Ecto neural progenitor cell (in vitro differentiated cells): Measurements from ENCODE around the gene TJP3.

ENCODE experiments used
- DNase-seq: peaks from one replicate; pipeline ENCODE4 v3.0.0-alpha.2; 2018; ENCODE audit warnings: low spot score

TJP3 gene

DNA sequence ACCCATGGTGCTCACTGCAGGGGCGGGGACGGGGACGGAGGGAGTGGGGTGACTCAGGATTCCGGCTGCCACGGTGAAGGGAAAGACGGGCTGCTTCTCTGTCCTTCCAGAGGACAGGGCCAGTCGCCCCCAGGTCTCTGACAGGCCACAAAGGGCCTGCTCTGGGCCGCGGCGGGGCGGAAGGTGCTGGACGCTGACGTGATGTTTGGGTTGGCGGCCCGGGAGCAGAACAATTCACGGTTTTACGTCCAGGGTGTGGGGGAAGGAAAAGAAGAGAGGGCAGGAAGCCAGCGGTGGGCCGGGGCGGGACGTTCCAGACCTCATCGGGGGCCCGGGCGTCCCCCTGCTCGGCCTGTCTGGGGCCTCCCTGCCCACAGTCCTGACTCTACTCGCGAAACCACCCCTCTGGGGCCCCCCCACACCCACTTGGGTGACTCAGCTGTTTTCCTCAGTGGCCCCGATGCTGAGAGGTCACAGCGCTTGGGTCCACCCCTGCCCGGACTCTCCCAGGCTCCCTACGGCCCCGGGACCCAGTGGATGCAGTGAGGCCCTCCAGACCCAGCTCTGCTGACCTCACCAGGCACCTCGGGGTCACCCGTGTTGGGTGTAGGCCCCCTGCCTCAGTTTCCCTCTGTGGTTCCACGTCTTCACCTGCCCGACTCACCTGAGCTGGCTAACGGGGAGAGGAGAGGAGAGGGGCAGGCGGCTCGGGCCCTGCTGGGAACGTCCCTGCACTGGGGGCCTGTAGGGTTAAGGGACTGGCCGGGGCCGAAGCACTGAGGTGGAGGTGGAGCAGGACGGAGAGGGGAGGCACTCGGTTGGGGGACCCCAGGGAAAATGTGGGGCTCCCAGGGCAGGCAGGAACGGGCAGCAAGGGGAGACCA, 37.1 kb upstream of the TJP3 start:
- DNase-seq: no peak

DNA sequence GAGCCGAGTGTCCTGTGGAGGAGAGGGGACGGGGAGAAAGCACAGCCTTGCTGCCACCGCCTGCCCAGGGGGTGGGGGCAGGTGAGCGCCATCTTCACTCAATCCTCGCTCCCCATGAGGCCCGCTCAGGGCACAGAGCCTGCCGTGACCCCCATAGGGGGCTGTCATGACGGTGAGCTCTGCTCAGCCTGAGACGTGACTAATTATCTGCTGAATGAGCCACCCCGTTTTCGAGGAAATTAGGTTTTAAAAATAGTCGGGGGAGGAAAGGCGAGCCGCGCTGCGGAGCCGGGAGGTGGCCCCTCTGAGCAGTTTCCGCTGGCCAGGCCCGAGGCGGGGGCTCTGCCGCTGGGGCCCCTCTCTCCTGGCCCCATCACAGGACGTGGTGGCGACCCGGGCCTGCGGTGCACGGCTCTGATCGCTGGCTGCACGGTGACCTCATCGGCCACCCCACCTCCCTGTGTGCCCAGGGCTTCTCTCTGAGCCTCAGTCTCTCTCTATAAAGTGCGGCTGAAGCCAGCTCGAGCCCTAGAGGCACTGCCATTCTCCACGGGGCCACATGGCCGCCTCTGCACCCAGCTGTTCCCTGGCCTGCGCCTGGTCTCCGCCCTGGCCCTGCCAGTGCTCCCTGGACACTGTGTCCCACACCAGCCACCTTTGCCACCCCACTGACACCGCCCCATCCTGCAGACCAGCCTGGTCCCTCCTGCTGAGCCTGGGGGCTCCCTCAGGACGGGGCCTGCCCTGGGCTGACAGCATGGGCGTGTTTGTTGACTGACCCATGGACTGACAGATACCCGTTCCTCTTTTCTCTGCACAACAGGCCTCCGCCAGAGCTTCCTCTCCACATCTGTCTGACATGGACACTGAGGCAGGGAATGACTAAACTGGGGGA, 36.3 kb upstream of the TJP3 start:
- no peak for DNase-seq

DNA sequence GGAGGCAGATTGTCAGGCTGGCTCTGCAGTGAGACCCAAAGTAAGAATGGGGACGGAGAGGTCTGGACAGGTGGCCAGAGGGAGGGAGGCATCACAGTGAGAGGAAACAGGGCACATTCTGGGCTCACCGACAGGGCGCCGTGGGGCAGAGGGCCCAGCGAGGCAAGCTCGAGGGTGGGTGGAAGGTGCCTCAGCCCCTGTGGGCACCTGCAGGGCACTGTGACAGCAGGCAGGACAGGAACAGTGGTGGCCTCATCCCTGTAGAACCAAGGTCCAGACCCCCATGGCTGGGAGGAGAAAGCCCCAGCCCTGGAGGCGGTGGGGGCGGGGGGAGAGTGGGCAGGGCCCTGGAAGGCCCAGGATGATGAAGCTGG, 35.6 kb upstream of the TJP3 start:
- DNase-seq: no peak

DNA sequence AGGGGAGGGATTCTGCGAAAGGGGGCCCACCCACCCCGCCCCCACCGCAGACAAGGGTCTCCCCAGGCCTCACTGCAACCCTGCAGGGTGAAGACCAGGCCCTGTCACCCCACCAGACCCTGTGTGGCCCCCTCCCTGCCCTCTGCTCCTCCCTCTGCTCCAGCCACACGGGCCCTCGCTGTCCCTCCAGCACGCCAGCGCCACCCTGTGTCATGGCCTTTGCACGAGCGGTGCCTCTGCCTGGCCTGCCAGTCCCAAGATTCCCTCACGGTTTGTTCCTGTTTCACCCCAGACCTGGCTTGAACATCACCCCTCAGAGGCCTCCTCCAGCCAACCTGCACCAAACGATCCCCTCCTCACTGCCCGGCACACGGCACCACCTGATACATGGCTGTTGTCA, 35.2 kb upstream of the TJP3 start:
- no peak for DNase-seq

DNA sequence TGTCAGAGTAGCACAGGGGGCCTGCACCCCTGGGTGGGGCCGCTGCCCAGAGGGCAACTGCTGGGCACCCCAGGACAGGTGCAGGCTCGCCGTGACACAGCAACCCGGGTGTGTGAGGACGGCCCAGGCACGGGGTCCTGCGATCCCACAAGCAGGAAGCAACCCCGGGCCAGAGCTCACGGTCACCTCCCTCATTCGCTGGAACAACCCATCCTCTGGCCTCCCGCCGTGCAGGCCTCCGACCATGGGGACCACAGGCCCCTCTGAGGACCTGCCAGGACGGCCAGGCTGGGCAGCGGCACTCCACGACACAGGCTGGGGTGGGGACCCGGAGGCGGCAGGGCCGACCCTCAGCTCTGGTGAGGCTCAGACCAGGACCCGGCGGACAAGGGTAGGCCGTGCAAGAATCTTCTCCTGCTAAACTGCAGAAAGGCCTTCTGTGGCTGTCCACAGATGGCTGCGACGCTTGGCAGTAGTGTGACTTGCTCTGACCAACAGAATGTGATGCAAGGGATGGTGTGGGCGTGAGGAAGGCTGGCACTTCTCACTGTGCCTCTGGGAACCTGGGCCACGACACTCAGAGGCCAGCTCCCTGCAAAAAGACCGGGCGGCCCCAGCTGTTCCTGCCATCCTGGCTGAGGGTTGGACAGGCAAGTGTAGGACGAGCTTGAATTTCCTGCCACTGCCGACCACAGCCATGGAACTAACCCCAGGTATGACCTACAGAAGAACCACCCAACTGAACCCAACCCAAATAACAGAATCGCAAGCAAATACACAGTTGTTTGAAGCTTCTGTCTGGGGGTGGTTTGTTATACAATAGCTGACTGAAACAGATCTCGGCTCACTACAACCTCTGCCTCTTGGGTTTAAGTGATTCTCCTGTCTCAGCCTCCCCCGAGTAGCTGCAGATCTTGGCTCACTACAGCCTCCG, 34.4 kb upstream of the TJP3 start:
- DNase-seq: no peak

DNA sequence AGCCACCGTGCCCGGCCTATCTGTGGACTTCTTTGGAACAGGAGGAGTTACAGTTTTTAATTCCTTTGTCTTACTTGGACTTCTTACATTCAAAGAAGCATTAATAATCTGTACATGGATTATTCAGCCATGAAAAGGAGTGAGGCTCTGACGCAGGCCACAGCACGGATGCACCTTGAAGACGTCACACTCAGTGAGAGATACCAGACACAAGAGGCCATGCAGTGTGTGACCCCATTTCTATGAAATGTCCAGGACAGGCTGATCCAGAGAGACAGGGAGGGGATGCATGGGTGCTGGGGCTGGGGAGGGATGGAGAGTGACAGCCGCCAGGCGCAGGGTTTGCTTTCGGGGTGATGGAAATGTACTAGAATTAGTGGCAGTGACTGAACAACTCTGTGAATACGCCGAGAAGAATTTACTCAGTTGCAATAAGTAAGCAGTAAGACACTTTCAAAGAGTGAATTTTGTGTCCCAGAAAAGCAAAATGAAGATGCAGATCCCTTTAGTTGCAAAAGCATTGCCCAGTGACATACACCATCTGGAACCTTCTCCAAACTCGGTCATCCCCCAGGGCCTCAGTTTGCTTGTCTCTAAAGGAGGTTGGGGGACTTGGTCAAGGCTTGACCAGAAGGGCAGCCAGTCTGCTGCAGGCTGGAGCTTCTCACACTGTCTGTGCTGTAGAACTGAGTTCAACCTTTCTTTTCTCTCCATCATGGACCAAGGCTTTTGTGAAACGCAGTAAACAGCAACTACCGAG, 33.2 kb upstream of the TJP3 start:
- DNase-seq: no peak

DNA sequence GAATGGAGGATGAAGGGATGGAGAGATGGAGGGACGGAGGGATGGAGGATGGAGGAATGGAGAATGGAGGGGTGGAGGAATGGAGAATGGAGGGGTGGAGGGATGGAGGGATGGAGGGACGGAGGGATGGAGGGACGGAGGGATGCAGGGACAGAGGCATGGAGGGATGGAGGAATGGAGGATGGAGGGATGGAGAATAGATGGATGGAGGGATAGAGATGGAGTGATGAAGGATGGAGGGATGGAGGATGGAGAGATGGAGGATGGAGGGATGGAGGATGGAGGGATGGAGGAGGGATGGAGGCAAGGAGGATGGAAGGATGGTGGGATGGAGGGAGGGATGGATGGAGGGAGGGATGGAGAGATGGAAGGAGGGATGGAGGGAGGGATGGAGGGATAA, 30.0 kb upstream of the TJP3 start:
- no peak for DNase-seq

DNA sequence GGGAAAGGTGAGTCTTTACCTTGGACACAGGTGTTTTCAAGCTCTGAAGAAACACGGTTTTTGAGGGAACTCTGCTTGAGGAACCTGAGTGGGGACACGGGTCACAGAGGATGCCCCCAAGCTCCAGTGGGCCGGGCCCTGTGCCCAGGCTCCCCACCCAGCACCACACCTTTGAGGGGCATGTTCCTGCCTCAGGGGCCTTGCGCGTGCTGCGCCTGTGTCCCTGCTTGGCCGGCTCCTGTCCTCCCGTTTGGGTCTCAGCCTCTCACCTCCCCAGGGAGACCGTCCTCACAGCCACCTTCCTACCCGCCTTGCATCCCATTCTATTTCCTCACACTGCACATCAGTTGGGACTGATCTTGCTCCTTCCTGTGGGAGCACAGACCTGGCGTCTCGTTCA, 29.0 kb upstream of the TJP3 start:
- no peak for DNase-seq

DNA sequence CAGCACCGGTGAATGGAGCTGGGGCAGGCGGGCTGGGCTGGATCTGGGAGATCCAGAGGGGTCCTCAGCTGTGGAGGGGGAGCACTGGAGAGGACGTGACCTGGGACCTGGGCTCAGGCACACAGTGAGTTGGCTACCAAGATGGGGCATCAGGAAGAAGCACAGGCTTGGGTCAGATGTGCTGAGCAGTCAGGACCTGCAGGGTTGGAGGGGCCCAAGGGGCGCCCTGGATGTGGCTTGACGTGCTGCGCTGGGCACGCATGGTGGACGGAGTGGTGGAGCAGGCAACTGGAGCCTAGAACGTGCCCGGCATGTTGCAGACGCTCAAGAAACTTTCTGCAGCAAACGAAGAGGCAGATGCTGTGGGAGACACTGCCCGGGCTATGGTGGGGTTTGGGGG, 28.6 kb upstream of the TJP3 start:
- DNase-seq: no peak

DNA sequence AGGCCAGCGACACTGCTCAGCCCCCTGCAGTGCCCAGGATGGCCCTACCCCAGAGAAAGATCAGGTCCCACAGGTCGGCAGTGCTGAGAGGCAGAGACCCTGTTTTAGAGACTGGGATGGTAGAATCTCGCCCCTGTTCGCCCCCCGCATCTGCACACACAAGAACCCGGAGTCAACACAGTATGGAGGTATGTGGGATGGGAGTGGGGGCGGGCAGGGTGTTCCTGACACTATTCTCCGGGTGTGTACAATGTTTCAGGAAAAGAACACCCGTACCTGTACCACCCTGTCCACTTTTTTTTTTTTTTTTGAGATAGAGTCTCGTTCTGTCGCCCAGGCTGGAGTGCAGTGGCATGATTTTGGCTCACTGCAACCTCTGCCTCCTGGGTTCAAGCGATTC, 27.2 kb upstream of the TJP3 start:
- no peak for DNase-seq

DNA sequence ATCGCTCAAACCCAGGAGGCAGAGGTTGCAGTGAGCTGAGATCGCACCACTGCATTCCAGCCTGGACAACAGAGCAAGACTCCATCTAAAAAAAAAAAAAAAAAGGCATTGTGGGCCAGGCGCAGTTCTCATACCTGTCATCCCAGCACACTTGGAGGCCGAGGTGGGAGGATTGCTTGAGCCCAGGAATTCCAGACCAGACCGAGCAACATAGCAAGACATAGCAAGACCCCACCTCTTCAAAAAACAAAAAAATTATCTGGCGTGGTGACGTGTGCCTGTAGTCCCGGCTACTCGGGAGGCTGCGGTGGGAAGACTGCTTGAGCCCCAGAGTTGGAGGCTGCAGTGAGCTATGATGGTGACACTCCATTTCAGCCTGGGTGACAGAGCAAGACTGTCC, 25.9 kb upstream of the TJP3 start:
- DNase-seq: no peak

DNA sequence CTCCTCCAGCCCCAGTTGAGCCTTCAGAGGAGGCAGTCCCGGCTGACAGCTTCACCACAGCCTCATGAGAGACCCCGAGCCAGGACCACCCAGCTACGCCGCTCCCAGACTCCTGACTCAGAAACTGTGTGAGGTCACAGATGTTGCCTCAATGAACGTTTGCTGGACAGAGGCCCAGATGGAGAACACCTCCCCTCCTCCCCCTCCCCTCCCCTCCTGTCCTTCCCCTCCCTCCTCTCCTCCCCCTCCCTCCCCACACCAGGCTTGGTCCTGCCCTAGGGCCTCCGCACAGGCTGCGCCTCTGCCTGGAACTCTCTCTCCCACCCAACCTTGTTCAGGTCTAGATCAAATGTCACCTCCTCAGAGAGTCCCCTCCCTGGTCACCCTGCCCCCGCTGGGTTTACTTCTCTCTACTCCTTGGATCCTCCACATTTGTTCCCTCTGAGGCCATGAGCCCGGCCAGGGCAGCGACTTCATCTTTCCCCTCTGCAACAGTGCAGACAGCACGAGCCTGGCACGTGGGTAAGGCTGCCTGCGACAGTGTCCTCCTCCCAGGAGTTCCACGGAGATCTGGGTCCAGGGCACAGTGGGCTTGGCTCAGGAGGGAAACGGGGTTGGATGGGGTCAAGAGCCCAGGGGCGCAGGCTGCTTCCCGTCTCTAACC, 25.3 kb upstream of the TJP3 start:
- no peak for DNase-seq

DNA sequence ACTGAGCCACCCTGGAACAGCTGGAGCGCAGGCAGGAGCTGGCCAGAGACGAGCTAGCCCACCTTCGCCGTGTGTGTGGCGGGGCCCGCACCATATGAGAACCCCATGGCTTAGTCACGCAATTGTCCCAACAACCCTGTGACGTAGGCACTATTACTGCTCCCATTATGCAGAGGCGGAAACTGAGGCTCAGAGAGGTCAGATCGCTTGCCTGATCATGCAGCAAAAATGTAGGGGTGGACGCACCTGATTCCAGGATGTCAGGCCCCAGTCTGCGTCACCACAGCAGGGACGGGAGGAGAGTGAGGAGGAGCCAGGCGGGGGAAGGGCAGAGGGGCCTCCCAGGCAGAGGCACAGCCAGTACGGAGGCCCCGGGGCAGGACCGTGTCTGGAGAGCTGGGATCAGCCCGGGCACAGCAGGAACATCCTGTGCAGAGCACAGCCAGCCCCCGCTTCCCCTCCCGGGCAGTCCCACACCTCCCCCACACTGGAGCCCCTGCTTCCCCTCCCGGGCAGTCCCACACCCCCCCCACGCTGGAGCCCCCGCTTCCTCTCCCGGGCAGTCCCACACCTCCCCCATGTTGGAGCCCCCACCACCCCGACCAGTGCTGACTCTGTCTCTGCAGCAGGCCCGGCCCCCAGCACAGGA, 24.7 kb upstream of the TJP3 start:
- DNase-seq: no peak

DNA sequence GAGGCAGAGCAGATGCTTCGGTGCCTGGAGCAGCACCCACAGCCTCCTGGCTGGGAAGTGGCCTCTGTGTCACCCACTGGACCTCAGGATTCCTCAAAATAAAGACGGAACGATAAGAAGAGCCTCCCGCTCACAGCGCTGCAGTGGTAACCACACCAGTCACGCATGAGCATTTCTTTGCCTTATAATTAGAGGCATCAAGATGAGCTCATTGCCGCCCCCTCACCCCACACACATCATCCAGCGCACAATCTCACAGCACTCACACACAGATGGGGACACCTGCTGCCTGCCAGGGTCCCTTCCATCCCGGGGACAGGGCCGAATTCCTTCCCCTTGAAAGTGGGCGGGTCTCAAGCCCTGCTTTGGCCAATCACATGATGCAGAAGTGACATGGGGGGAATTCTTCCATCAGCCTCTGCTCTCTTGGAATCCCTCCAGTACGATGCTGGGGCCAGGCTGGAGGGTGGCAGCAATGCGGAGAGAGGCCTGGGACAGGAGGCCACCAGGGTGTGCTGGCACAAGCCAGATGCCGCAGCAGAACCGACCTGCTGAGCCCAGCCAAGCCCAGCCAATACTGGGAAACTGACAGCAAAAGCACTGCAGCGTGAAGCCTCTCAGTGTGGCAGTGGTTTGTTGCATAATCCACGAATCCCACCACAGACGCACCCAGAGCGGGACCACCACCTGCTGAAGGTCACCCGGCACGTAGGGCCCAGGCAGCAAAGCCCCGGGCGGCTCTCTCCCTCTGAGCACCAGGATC, 23.9 kb upstream of the TJP3 start:
- DNase-seq: no peak

DNA sequence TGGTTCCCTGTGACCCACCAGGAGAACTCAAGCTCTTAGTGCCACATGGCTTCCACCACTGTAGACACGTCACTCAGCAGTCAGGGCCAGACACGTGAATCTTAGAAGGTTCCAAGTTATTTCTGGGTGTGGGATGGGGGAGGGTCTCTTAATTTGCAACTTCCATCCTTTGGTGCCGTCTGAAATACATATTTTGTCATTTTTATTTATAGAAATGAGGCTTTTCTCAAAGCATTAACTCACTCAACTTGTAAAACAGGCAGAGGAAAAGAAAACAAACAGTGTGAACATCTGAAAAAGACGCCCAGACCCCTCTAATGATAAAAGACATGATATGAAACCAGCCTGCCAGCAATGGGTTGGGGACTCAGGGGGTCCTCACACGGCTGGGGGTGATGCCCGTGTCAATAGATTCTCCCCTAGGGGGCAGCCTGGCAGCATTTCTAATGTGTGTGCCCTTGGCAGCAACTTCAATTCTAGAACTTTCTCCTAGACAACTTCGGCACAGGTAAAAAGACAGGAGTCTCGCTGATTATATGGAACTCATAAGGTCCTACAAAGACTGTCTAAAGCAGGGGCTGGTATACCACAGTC, 23.3 kb upstream of the TJP3 start:
- DNase-seq: no peak

DNA sequence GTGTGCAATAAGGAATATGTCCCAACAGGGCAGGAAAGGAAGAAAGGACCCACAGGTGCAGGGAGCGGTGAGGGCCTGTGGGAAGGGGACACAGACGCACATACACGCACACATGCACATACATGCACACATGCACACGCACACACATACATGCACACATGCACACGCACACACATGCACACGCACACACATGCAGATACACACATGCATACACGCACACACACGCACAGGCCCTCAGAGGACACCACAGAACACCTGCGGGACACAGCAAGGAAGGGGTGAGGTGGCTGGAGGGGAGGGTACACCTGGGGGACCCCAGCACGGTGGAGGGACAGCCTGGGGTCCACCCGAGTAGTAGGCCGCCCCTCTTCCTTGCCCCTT, 20.8 kb upstream of the TJP3 start:
- no peak for DNase-seq

DNA sequence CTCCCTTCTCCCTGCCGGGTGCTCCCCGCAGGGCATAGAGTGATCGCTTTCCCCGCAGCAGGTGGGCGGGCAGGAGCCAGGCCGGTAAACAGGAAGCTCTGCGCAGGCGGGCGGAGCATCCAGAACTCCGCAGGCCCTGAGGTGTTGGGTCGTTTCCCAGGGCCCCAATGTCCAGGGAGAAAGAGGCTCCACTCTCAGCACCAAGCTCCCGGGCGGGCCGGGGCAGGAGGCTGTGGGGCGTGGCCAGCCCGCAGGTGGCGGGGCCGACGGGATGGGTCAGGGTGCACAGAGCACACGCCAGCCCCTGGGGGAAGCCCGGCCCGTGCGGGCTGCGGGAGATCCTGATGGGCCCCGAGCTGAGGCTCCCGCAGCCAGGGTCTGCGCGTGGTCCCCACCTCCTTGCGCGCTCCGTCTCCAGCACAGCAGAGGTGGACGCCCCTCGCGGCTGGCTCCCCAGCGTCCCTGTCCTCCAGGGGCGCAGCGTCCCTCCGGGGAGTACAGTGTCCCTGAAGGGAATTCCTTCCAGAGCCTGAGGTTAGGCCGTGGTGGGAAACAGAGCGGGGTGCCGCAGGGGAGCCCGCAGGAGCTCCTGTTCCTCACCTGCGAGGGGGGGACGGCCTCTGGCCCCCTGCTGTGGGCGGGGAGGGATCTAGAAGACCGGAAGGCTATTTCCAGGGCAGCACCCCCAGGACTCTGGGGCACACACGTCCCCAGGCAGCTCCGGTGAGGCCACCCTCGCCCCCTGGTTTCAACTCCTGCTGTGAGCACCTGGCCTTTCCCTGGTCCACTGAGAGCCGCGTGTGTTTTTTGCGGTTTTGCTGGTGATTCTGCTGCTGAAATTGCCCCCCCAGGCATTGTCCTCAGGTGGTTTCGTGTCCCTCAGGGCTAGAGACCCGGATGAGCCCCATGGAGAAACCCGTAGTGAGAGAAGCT, 20.1 kb upstream of the TJP3 start:
- peak; percentile 59 for DNase-seq
